Epithelial cell of alveolus of lung (primary cell): ENCODE measurements around the gene VHLL. TPM values are rescaled to one million over a fixed set of nuclear protein-coding genes. Genes with fewer than 3 reads are reported as not detected.

Source experiments
- total RNA-seq: library from RNA; depleted of rRNA; stranded (reverse); fragments of >200 nt; gene quantifications from 2 replicates; pipeline ENCODE4 v1.2.1, GENCODE V29; 2015

The VHLL gene
- total RNA-seq = 5.3 TPM in 1 of 2 replicates, not detected in the other

DNA sequence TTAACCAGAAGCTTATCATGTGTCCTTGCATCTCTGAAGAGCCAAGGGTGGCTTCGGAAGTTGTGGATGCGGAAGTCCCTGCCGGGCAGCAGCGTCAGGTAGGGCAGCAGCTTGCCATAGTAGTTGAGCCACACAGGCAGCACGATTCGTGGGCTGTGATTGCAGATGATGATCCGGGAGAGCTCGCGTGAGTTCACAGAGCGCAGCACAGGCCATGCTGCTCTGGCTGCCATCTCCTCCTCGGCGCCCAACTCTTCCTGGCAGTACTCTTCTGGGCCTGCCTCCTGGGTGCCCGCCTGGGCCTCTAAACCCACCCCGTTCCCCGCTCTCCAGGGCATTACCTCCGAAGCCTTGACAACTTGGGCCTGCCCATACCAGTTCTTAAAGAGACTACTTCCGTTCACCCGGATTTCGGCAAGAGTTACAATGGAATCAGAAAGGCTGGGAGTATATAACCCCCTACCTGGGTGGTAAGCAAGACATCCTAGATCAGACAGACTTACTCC lies at the start of gene VHLL:
VHLL (minus strand) TSS at position 456 of the 506 bp plus-strand sequence; CDS start at position 338, 118 bp downstream.

DNA sequence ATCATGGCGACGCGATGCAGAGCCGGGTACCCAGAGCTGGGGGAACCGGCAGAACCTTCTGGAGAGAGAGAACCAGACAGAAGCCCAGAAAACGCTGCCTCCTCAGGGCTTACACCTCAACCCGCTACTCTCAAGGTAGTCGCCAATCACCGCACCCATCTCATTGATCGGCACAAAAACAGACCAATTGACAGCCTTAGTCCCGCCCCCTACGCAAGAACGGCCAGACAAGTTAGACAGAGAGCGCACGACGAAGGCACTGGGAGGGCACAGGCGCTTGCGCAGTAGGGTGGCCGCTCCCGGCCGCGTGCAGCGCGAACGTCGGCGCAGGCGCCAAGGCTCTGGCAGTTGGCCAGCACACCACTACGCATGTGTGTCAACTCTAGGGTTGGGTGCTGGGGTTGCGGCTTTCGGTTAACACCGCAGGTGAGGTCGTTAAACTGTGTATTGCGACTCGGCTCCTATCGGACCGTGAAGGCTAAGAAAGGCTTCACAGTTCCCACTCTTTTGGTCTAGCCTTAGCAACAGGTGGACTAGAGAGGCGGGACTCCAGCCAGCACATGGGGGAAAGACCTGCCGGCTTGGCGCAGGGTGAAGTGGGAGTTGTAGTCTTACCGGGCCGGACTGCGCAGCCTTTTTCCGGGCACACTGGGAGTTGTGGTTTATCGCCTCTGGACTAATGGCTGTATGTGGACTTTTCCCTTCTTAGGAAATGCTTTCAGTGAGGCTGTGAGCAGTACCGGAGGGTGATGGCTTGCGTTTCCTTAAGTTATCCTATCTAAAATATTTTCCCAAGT lies 39.3 kb upstream of the VHLL start, which contains the start of the genes CCT3 and TSACC:
CCT3 (minus strand) TSS at position 113 of the 797 bp plus-strand sequence; CDS start at position 5, 108 bp downstream.
TSACC (plus strand) TSS at position 347 of the 797 bp plus-strand sequence. CDS start 1,232 bp downstream, outside the sequence.

DNA sequence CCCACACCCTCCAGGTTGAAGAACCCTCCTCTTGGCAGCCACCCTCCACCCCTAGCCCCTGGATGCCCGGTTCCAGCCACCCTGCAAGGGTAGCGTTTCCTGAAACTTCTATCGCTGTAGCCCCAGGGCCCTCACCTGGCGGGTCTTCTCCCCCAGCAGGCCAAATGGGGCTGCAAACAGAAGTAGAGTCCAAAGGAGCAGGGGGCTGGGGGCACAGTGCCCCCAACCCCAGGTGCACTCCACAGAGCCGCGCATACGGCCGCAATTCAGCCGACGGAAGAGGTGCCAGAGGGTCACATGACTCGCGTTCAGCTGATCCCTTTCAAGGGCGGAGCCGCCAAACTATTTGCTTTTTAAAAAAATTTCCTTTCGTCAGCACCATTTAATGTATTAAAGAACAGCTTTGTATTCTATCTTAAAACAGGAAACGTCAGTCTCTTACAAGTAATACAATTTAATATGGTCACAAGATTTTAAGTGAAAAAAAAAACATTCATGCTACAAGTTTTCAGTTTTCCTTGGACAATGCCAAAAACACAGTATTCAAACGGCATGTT lies 3.6 kb downstream of the VHLL start, which contains the start of gene GLMP:
GLMP (minus strand) TSS at position 289 of the 557 bp plus-strand sequence; CDS start at position 255, 34 bp downstream.

DNA sequence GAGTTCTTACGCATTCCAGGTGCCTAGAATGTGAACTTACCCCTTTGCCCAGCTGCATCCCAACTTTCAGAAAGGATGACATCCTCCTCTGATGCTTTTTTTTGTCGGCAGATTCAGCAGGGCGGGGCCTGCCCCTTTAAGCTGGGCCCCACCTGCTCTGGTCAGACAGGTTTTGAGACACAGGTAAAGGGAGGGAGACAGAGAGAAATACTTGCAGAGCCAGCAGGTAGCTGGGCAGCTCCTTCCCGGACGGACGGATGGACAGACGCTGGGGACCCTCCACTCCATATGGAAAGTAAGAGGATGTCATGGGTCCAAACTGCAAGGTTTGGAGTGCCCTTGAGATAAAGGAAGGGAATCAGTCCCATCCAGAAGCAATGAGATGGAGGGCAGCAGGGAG lies 15.0 kb downstream of the VHLL start, which contains the start of gene TMEM79:
TMEM79 (plus strand) TSS at position 214 of the 400 bp plus-strand sequence. CDS start 902 bp downstream, outside the sequence.

DNA sequence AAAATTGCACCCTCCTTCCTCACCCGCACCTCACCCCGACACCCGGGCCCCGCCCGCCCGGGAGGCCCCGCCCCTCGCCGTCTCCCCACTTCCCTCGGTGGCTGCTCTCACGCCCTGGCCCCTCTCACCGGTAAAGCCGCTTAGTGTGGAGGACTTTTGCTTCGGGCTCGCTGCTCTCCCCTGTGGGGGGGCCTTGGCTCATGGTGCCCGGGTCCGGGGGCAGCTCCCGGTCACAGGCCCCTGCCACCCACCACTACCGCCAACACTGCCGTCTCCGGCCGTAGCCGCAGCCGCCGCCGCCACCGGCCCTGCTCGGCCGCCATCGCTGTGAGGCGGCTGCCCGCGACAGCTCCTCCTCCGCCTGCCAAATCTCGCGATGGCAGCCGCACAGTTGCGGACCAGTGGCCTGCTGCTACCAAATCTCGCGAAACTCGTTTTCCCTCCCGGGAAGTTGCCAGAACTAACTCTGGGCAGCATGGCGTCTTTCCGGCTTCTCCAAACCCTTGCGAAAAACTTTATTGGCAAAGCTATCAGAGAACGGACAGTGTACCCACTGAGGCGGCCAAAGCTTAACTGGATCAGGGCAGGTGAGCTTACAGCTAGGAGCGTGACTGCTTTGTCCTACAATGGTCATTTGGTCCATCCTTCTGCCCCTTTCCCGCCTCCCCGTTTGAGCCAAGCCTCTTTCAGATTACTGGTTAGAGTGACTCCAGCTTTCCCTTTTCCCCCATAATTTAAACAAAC lies 16.5 kb downstream of the VHLL start, which contains the start of gene SMG5:
SMG5 (minus strand) TSS at position 347 of the 744 bp plus-strand sequence; CDS start at position 202, 145 bp downstream.

Other genes starting within 250 kb of the VHLL start
- gene UBQLN4, start 245.5 kb downstream of the VHLL start, total RNA-seq = 14.3 and 20.0 TPM in 2 replicates
- gene LAMTOR2, start 244.5 kb downstream of the VHLL start, total RNA-seq = 68.6 and 87.1 TPM in 2 replicates
- 0.80 and 3.4 TPM in 2 replicates for gene RAB25, start 238.1 kb downstream of the VHLL start, total RNA-seq
- gene MEX3A, start 216.8 kb downstream of the VHLL start, total RNA-seq = 7.0 and 15.8 TPM in 2 replicates
- gene LMNA, start 184.6 kb downstream of the VHLL start, total RNA-seq = 439 and 479 TPM in 2 replicates
- 0.65 and 0.88 TPM in 2 replicates for gene SEMA4A, start 145.7 kb downstream of the VHLL start, total RNA-seq
- gene SLC25A44, start 105.2 kb downstream of the VHLL start, total RNA-seq = 11.6 and 15.2 TPM in 2 replicates
- gene PMF1, start 86.3 kb downstream of the VHLL start, total RNA-seq = 53.4 and 80.4 TPM in 2 replicates
- gene BGLAP, start 57.1 kb downstream of the VHLL start, total RNA-seq = 1.2 TPM in 1 of 2 replicates, not detected in the other
- 0.26 and 2.1 TPM in 2 replicates for gene PAQR6, start 51.3 kb downstream of the VHLL start, total RNA-seq
- gene SMG5, start 16.5 kb downstream of the VHLL start, total RNA-seq = 36.1 and 46.6 TPM in 2 replicates
- 2.5 and 6.6 TPM in 2 replicates for gene TMEM79, start 15.0 kb downstream of the VHLL start, total RNA-seq
- gene GLMP, start 3.6 kb downstream of the VHLL start, total RNA-seq = 82.5 and 103 TPM in 2 replicates
- 205 and 349 TPM in 2 replicates for gene CCT3, start 39.0 kb upstream of the VHLL start, total RNA-seq
- gene TSACC, start 39.2 kb upstream of the VHLL start, total RNA-seq = 0.65 TPM in 1 of 2 replicates, not detected in the other
- gene RHBG, start 69.9 kb upstream of the VHLL start, total RNA-seq = not detected in 2 replicates
- 16.9 and 40.0 TPM in 2 replicates for gene MEF2D, start 201.5 kb upstream of the VHLL start, total RNA-seq